Measurements from ENCODE around the gene PDXK.
"Not testable (repeated sequence)": the region's sequence is repeated elsewhere in the genome, so short reads cannot be mapped to it uniquely, and the experiment has no call there.

PDXK gene

GRCh38 chr21:43708745-43709381 is 10.1 kb upstream of the PDXK start:
- H3K9me3 Mint-ChIP-seq, result no peaks in the 10 kb centered on the region
- H3K4me3 Mint-ChIP-seq, result no peak overlapping the region
- no peak overlapping the region for H3K27ac Mint-ChIP-seq
- peaks cover 8% of the 10 kb centered on the region for H3K27me3 Mint-ChIP-seq
- H3K4me1 Mint-ChIP-seq, result no peaks in the 10 kb centered on the region
- ATAC-seq (ENCODE audit: low read depth) (no peak), DNase-seq (ENCODE audit: low spot score in 2 of 2) (no peak)
- H3K36me3 Mint-ChIP-seq, result no peaks in the 10 kb centered on the region

- peaks cover 12% of the 10 kb centered on the region for H3K4me1 Mint-ChIP-seq
- no peak for DNase-seq (ENCODE audit: low spot score in 2 of 2)
- no peak overlapping the region for H3K4me3 Mint-ChIP-seq
- H3K27ac Mint-ChIP-seq, result no peak overlapping the region
- H3K9me3 Mint-ChIP-seq, result no peaks in the 10 kb centered on the region
- ATAC-seq (ENCODE audit: low read depth), result no peak
- no peaks in the 10 kb centered on the region for H3K36me3 Mint-ChIP-seq
- H3K27me3 Mint-ChIP-seq, result peaks cover 13% of the 10 kb centered on the region
Observed at GRCh38 chr21:43712268-43712942, 6.5 kb upstream of the PDXK start.

- H3K9me3 Mint-ChIP-seq; ATAC-seq (ENCODE audit: low read depth); H3K36me3 Mint-ChIP-seq; DNase-seq (ENCODE audit: low spot score in 2 of 2); H3K27ac Mint-ChIP-seq; H3K4me3 Mint-ChIP-seq: not testable (repeated sequence)
- H3K27me3 Mint-ChIP-seq, result peaks cover 15% of the 10 kb centered on the region
- H3K4me1 Mint-ChIP-seq, result peaks cover 15% of the 10 kb centered on the region
Observed at GRCh38 chr21:43713123-43713522, 5.8 kb upstream of the PDXK start.

GRCh38 chr21:43716376-43717165 is 2.4 kb upstream of the PDXK start:
- Mint-ChIP-seq H3K27me3 (peaks cover 8% of the 10 kb centered on the region), H3K27ac (peak overlapping the region; percentile 8), H3K9me3 (no peaks in the 10 kb centered on the region), H3K36me3 (no peaks in the 10 kb centered on the region), H3K4me1 (peaks cover 30% of the 10 kb centered on the region), H3K4me3 (peak overlapping the region; percentile 46)
- DNase-seq (ENCODE audit: low spot score in 2 of 2) (no peak), ATAC-seq (ENCODE audit: low read depth) (no peak)

GRCh38 chr21:43717166-43717853 is 1.6 kb upstream of the PDXK start:
- Mint-ChIP-seq H3K4me3 (peak overlapping the region; percentile 46), H3K9me3 (no peaks in the 10 kb centered on the region), H3K27ac (peak overlapping the region; percentile 8), H3K27me3 (peaks cover 7% of the 10 kb centered on the region), H3K4me1 (peaks cover 36% of the 10 kb centered on the region), H3K36me3 (no peaks in the 10 kb centered on the region)
- ATAC-seq (ENCODE audit: low read depth) (no peak), DNase-seq (ENCODE audit: low spot score in 2 of 2) (no peak)

- no peaks in the 10 kb centered on the region for H3K36me3 Mint-ChIP-seq
Observed at GRCh38 chr21:43717967-43718871, 710 bp upstream of the PDXK start.

GRCh38 chr21:43719748-43720538 is 1.0 kb downstream of the PDXK start:
- DNase-seq (ENCODE audit: low spot score in 2 of 2), result peak in 1 of 2 donors; percentile 32
- H3K27ac Mint-ChIP-seq, result peak overlapping the region; percentile 69
- H3K4me3 Mint-ChIP-seq, result peak overlapping the region; percentile 86
- no peaks in the 10 kb centered on the region for H3K36me3 Mint-ChIP-seq
- H3K4me1 Mint-ChIP-seq, result peaks cover 38% of the 10 kb centered on the region
- peak; percentile 8 for ATAC-seq (ENCODE audit: low read depth)
- H3K9me3 Mint-ChIP-seq, result no peaks in the 10 kb centered on the region
- peaks cover 7% of the 10 kb centered on the region for H3K27me3 Mint-ChIP-seq

More at GRCh38 chr21:43717967-43718871, 710 bp upstream of the PDXK start:
- peaks cover 7% of the 10 kb centered on the region for H3K27me3 Mint-ChIP-seq
- H3K4me1 Mint-ChIP-seq, result peaks cover 36% of the 10 kb centered on the region
- H3K9me3 Mint-ChIP-seq, result no peaks in the 10 kb centered on the region
- ATAC-seq (ENCODE audit: low read depth) (no peak), DNase-seq (ENCODE audit: low spot score in 2 of 2) (no peak)
- H3K27ac Mint-ChIP-seq, result peak overlapping the region; percentile 80
- peak overlapping the region; percentile 86 for H3K4me3 Mint-ChIP-seq

- no peaks in the 10 kb centered on the region for H3K9me3 Mint-ChIP-seq
- no peaks in the 10 kb centered on the region for H3K36me3 Mint-ChIP-seq
- no peak for ATAC-seq (ENCODE audit: low read depth)
- peaks cover 4% of the 10 kb centered on the region for H3K27me3 Mint-ChIP-seq
- peak overlapping the region; percentile 69 for H3K27ac Mint-ChIP-seq
- peaks cover 43% of the 10 kb centered on the region for H3K4me1 Mint-ChIP-seq
- H3K4me3 Mint-ChIP-seq, result peak overlapping the region; percentile 86
- no peak for DNase-seq (ENCODE audit: low spot score in 2 of 2)
Observed at GRCh38 chr21:43720539-43721166, 1.7 kb downstream of the PDXK start.

- Mint-ChIP-seq H3K9me3 (no peaks in the 10 kb centered on the region), H3K36me3 (no peaks in the 10 kb centered on the region), H3K4me3 (peak overlapping the region; percentile 86), H3K27me3 (peaks cover 2% of the 10 kb centered on the region), H3K27ac (no peak overlapping the region), H3K4me1 (peaks cover 45% of the 10 kb centered on the region)
- no peak for ATAC-seq (ENCODE audit: low read depth)
- DNase-seq (ENCODE audit: low spot score in 2 of 2), result no peak
Observed at GRCh38 chr21:43721206-43721605, 2.3 kb downstream of the PDXK start.

GRCh38 chr21:43721939-43722338 is 3.0 kb downstream of the PDXK start:
- peaks cover 43% of the 10 kb centered on the region for H3K4me1 Mint-ChIP-seq
- no peaks in the 10 kb centered on the region for H3K36me3 Mint-ChIP-seq
- H3K9me3 Mint-ChIP-seq, result no peaks in the 10 kb centered on the region
- DNase-seq (ENCODE audit: low spot score in 2 of 2) (no peak), ATAC-seq (ENCODE audit: low read depth) (no peak)
- H3K27me3 Mint-ChIP-seq, result peaks cover 2% of the 10 kb centered on the region
- no peak overlapping the region for H3K27ac Mint-ChIP-seq
- H3K4me3 Mint-ChIP-seq, result no peak overlapping the region

GRCh38 chr21:43723648-43724047 is 4.7 kb downstream of the PDXK start:
- no peak overlapping the region for H3K4me3 Mint-ChIP-seq

More at GRCh38 chr21:43723648-43724047, 4.7 kb downstream of the PDXK start:
- no peak overlapping the region for H3K27ac Mint-ChIP-seq
- ATAC-seq (ENCODE audit: low read depth) (no peak), DNase-seq (ENCODE audit: low spot score in 2 of 2) (no peak)
- H3K4me1 Mint-ChIP-seq, result peaks cover 50% of the 10 kb centered on the region
- H3K27me3 Mint-ChIP-seq, result no peaks in the 10 kb centered on the region
- no peaks in the 10 kb centered on the region for H3K36me3 Mint-ChIP-seq
- no peaks in the 10 kb centered on the region for H3K9me3 Mint-ChIP-seq

All from memory B cell (primary cell).